Neural cell (in vitro differentiated cells): ENCODE measurements around the gene CHST13. TPM values are rescaled to one million over a fixed set of nuclear protein-coding genes. Genes with fewer than 3 reads are reported as not detected.

Source experiments
- H2AFZ ChIP-seq: fragments of 200-600, 300-800 bp; sonication (generic), shearing (Covaris generic); 2 replicates; pipeline ENCODE4 v1.6.0; 2014; ENCODE audit warnings: low read depth, mild to moderate bottlenecking, antibody characterized with exemption, low read length, moderate library complexity
- H3F3A ChIP-seq: fragments of 200-600 bp; shearing (Covaris generic); 2 replicates; pipeline ENCODE4 v1.6.1; 2016; ENCODE audit warnings: mild to moderate bottlenecking, moderate library complexity, mixed read lengths, antibody characterized with exemption, low read length; ENCODE audit not compliant: insufficient read depth, poor library complexity, severe bottlenecking
- H3K27ac ChIP-seq: fragments of 200-600, 300-800 bp; sonication (generic), shearing (Covaris generic); 2 replicates; pipeline ENCODE4 v1.5.1; 2014; ENCODE audit warnings: mild to moderate bottlenecking, low read length, moderate library complexity
- H3K27me3 ChIP-seq: fragments of 300-800, 200-600 bp; sonication (generic), shearing (Covaris generic); 2 replicates; pipeline ENCODE4 v1.6.0; 2014; ENCODE audit warnings: mild to moderate bottlenecking, low read depth, low read length, moderate library complexity; ENCODE audit not compliant: insufficient read depth
- H3K36me3 ChIP-seq: fragments of 300-800, 200-600 bp; sonication (generic), shearing (Covaris generic); 2 replicates; pipeline ENCODE4 v1.5.1; 2014; ENCODE audit warnings: mild to moderate bottlenecking, antibody characterized with exemption, low read length, moderate library complexity; ENCODE audit not compliant: insufficient read depth
- H3K4me2 ChIP-seq: fragments of 300-800, 200-600 bp; sonication (generic), shearing (Covaris generic); 2 replicates; pipeline ENCODE4 v1.6.0; 2014; ENCODE audit warnings: mild to moderate bottlenecking, low read length
- H3K4me3 ChIP-seq: fragments of 300-800, 200-600 bp; sonication (generic), shearing (Covaris generic); 2 replicates; pipeline ENCODE4 v1.5.1; 2014; ENCODE audit warnings: mild to moderate bottlenecking, low read length, moderate library complexity
- H3K79me2 ChIP-seq: fragments of 200-600 bp; shearing (Covaris generic); replicated peaks from 2 replicates; pipeline ENCODE4 v1.6.0; 2014; ENCODE audit warnings: mild to moderate bottlenecking, low read length, moderate library complexity; ENCODE audit not compliant: insufficient read depth
- H3K9ac ChIP-seq: fragments of 300-800, 200-600 bp; sonication (generic), shearing (Covaris generic); 2 replicates; pipeline ENCODE4 v1.6.1; 2016; ENCODE audit warnings: mild to moderate bottlenecking, low read length, mixed read lengths
- H3K9me2 ChIP-seq: fragments of 200-600 bp; shearing (Covaris generic); 2 replicates; pipeline ENCODE4 v1.6.1; 2016; ENCODE audit warnings: mild to moderate bottlenecking, low read length, mixed read lengths; ENCODE audit not compliant: insufficient read depth
- H3K9me3 ChIP-seq: fragments of 200-600, 300-800 bp; sonication (generic), shearing (Covaris generic); 2 replicates; pipeline ENCODE4 v1.6.1; 2016; ENCODE audit warnings: mild to moderate bottlenecking, mixed run types, low read length, moderate library complexity, mixed read lengths
- H4K20me1 ChIP-seq: fragments of 200-600 bp; shearing (Covaris generic); 2 replicates; pipeline ENCODE4 v1.6.1; 2016; ENCODE audit warnings: mild to moderate bottlenecking, mixed run types; ENCODE audit not compliant: insufficient read depth
- EP300 ChIP-seq: fragments of 450-650 bp; conservative IDR thresholded peaks from 2 replicates; pipeline ENCODE4 v1.6.1; 2014; ENCODE audit warnings: antibody characterized with exemption, mild to moderate bottlenecking, moderate library complexity; ENCODE audit not compliant: poor library complexity, severe bottlenecking
- EZH2 ChIP-seq: fragments of 200-600, 300-800 bp; shearing (Covaris generic), sonication (generic); IDR thresholded peaks from 2 replicates; pipeline ENCODE4 v1.6.1; 2014; ENCODE audit warnings: antibody characterized with exemption, low read length, borderline replicate concordance, mild to moderate bottlenecking; ENCODE audit not compliant: insufficient read depth, poor library complexity, severe bottlenecking
- MXI1 ChIP-seq: fragments of 450-650 bp; conservative IDR thresholded peaks from 2 replicates; pipeline ENCODE4 v1.6.1; 2014; ENCODE audit warnings: antibody characterized with exemption, mild to moderate bottlenecking; ENCODE audit not compliant: poor library complexity, severe bottlenecking
- POLR2AphosphoS5 ChIP-seq: IDR thresholded peaks from 2 replicates; pipeline ENCODE4 v1.6.1; 2012
- RAD21 ChIP-seq: fragments of 450-650 bp; conservative IDR thresholded peaks from 2 replicates; pipeline ENCODE4 v1.6.1; 2014; ENCODE audit warnings: antibody characterized with exemption, mild to moderate bottlenecking, moderate library complexity
- REST ChIP-seq: IDR thresholded peaks from 2 replicates; pipeline ENCODE4 v1.6.1; 2012; ENCODE audit warnings: borderline replicate concordance
- SMC3 ChIP-seq: fragments of 450-650 bp; conservative IDR thresholded peaks from 2 replicates; pipeline ENCODE4 v1.6.1; 2014; ENCODE audit warnings: antibody characterized with exemption, mild to moderate bottlenecking, moderate library complexity; ENCODE audit not compliant: poor library complexity
- TAF1 ChIP-seq: IDR thresholded peaks from 2 replicates; pipeline ENCODE4 v1.6.1; 2012; ENCODE audit warnings: low read depth
- polyA plus RNA-seq: library from polyadenylated mRNA; depleted of rRNA; stranded (reverse); fragments of >200 nt; gene quantifications from 2 replicates; pipeline ENCODE4 v1.2.3, GENCODE V29; 2014
- TF ChIP-seq, protein P1 (sequence below): fragments of 450-650 bp; IDR thresholded peaks from 2 replicates; pipeline ENCODE4 v1.5.1; 2014; ENCODE audit warnings: antibody characterized with exemption, mild to moderate bottlenecking, moderate library complexity; ENCODE audit not compliant: poor library complexity, severe bottlenecking

The CHST13 gene
- polyA plus RNA-seq, 1 donor from 2014 or later, result not detected

- Histone ChIP-seq H3K9me3 (no peaks in the 10 kb centered on the region), H3K36me3 (no peaks in the 10 kb centered on the region), H3K4me2 (no peak overlapping the region), H3K9ac (no peak overlapping the region), H3K79me2 (no peaks in the 10 kb centered on the region), H3F3A (no peaks in the 10 kb centered on the region), H4K20me1 (no peaks in the 10 kb centered on the region), H3K9me2 (no peaks in the 10 kb centered on the region), H3K27ac (no peak overlapping the region), H2AFZ (no peak overlapping the region), H3K4me3 (no peak overlapping the region), H3K27me3 (no peaks in the 10 kb centered on the region)
- TF ChIP-seq REST (no peak), RAD21 (no peak), TAF1 (no peak), MXI1 (no peak), SMC3 (no peak), POLR2AphosphoS5 (no peak), EP300 (no peak)
- TF ChIP-seq, protein P1, sequence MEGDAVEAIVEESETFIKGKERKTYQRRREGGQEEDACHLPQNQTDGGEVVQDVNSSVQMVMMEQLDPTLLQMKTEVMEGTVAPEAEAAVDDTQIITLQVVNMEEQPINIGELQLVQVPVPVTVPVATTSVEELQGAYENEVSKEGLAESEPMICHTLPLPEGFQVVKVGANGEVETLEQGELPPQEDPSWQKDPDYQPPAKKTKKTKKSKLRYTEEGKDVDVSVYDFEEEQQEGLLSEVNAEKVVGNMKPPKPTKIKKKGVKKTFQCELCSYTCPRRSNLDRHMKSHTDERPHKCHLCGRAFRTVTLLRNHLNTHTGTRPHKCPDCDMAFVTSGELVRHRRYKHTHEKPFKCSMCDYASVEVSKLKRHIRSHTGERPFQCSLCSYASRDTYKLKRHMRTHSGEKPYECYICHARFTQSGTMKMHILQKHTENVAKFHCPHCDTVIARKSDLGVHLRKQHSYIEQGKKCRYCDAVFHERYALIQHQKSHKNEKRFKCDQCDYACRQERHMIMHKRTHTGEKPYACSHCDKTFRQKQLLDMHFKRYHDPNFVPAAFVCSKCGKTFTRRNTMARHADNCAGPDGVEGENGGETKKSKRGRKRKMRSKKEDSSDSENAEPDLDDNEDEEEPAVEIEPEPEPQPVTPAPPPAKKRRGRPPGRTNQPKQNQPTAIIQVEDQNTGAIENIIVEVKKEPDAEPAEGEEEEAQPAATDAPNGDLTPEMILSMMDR, result no peak
These were observed 28.2 kb upstream of the CHST13 start for GRCh38 chr3:126495786-126496185.

GRCh38 chr3:126496894-126497850 lies 26.8 kb upstream of the CHST13 start:
- H3K79me2 ChIP-seq, result no peaks in the 10 kb centered on the region
- H3F3A ChIP-seq, result no peaks in the 10 kb centered on the region
- no peak overlapping the region for H2AFZ ChIP-seq
- no peak overlapping the region for H3K9ac ChIP-seq
- no peaks in the 10 kb centered on the region for H3K9me3 ChIP-seq
- H3K4me3 ChIP-seq, result no peak overlapping the region
- no peak overlapping the region for H3K4me2 ChIP-seq
- H3K9me2 ChIP-seq, result no peaks in the 10 kb centered on the region
- no peaks in the 10 kb centered on the region for H4K20me1 ChIP-seq
- TF ChIP-seq REST (no peak), EZH2 (no peak), SMC3 (no peak), MXI1 (no peak), RAD21 (no peak), TAF1 (no peak), POLR2AphosphoS5 (no peak), EP300 (no peak)
- TF ChIP-seq, protein P1, result no peak
- H3K27ac ChIP-seq, result no peak overlapping the region
- no peaks in the 10 kb centered on the region for H3K36me3 ChIP-seq
- H3K27me3 ChIP-seq, result no peaks in the 10 kb centered on the region
